ENCODE results near the gene DEFB112.

DEFB112 gene

GRCh38 chr6:50049829-50050228 is at the start of gene DEFB112:
TSS of gene DEFB112 (minus strand) at chr6:50049929. CDS start at chr6:50049869, 60 bp downstream.
- DNase-seq, result no peak

GRCh38 chr6:50098641-50098993 is 48.9 kb upstream of the DEFB112 start:
- DNase-seq, result no peak

- DNase-seq, result no peak
Measured at GRCh38 chr6:50097966-50098640, 48.4 kb upstream of the DEFB112 start.

GRCh38 chr6:50096296-50096695 is 46.6 kb upstream of the DEFB112 start:
- DNase-seq, result no peak

- DNase-seq, result no peak
Measured at GRCh38 chr6:50093938-50094272, 44.2 kb upstream of the DEFB112 start.

GRCh38 chr6:50093116-50093937 is 43.6 kb upstream of the DEFB112 start:
- no peak for DNase-seq

GRCh38 chr6:50091641-50092040 is 41.9 kb upstream of the DEFB112 start:
- no peak for DNase-seq

- DNase-seq, result no peak
Measured at GRCh38 chr6:50089911-50090310, 40.2 kb upstream of the DEFB112 start.

- DNase-seq, result no peak
Measured at GRCh38 chr6:50087231-50087954, 37.7 kb upstream of the DEFB112 start.

- no peak for DNase-seq
Measured at GRCh38 chr6:50077385-50077784, 27.7 kb upstream of the DEFB112 start.

GRCh38 chr6:50076431-50076830 is 26.7 kb upstream of the DEFB112 start:
- DNase-seq, result no peak

GRCh38 chr6:50071921-50072320 is 22.2 kb upstream of the DEFB112 start:
- no peak for DNase-seq

GRCh38 chr6:50070101-50070500 is 20.4 kb upstream of the DEFB112 start:
- DNase-seq, result no peak

- no peak for DNase-seq
Measured at GRCh38 chr6:50062051-50062450, 12.3 kb upstream of the DEFB112 start.

- DNase-seq, result no peak
Measured at GRCh38 chr6:50056242-50056641, 6.5 kb upstream of the DEFB112 start.

GRCh38 chr6:50047026-50047425 is 2.7 kb downstream of the DEFB112 start:
- DNase-seq, result no peak

- DNase-seq, result no peak
Measured at GRCh38 chr6:50030777-50031562, 18.8 kb downstream of the DEFB112 start.

- no peak for DNase-seq
Measured at GRCh38 chr6:50030350-50030749, 19.4 kb downstream of the DEFB112 start.

- DNase-seq, result no peak
Measured at GRCh38 chr6:50025258-50025657, 24.5 kb downstream of the DEFB112 start.

- no peak for DNase-seq
Measured at GRCh38 chr6:50021894-50022293, 27.8 kb downstream of the DEFB112 start, which contains the start of gene DEFB110. TSS of gene DEFB110 (minus strand) at chr6:50021994. CDS start at chr6:50021935, 59 bp downstream.

GRCh38 chr6:50007819-50008218 is 41.9 kb downstream of the DEFB112 start:
- no peak for DNase-seq

- no peak for DNase-seq
Measured at GRCh38 chr6:50003139-50003538, 46.6 kb downstream of the DEFB112 start.

- DNase-seq, result no peak
Measured at GRCh38 chr6:49995278-49995677, 54.5 kb downstream of the DEFB112 start.

Measured in stimulated activated CD4-positive, alpha-beta T cell treated with anti-CD3 and anti-CD28 coated beads, Interleukin-2, amount 100 ng/mL, for 24 hours (primary cell).